ENCODE measurements around the gene AFG1L. TPM values are rescaled to one million over a fixed set of nuclear protein-coding genes. Genes with fewer than 3 reads are reported as not detected.

AFG1L gene
- total RNA-seq, 2 donors from 2014 or later: 2.9 to 4.1 TPM

GRCh38 chr6:108565091-108565766, 270.4 kb downstream of the AFG1L start:
- TF ChIP-seq CTCF (IDR thresholded peaks at IDR 0.05): no peak
- Histone ChIP-seq H3K27me3 (no peaks in the 10 kb centered on the region), H3K4me1 (peaks cover 0 to 69% of the 10 kb centered on the region in 2 donors), H3K36me3 (peaks cover 43% of the 10 kb centered on the region), H3K4me3 (peak overlapping the region in 1 of 2 donors; percentile 85), H3K27ac (peak overlapping the region; percentile 99 to 100), H3K9me3 (no peaks in the 10 kb centered on the region)
- DNase-seq (ENCODE audit: low spot score): no peak

- peak in 1 of 2 donors; percentile 33 for TF ChIP-seq CTCF (IDR thresholded peaks at IDR 0.05)
- H3K27ac ChIP-seq: peak overlapping the region; percentile 99 to 100
- peak overlapping the region in 1 of 2 donors; percentile 85 for H3K4me3 ChIP-seq
- peak; percentile 79 for DNase-seq (ENCODE audit: low spot score)
- H3K27me3 ChIP-seq: no peaks in the 10 kb centered on the region
- peaks cover 0 to 76% of the 10 kb centered on the region in 2 donors for H3K4me1 ChIP-seq
- no peaks in the 10 kb centered on the region for H3K9me3 ChIP-seq
- peaks cover 50% of the 10 kb centered on the region for H3K36me3 ChIP-seq
Measured at GRCh38 chr6:108565893-108566292, 271.0 kb downstream of the AFG1L start.

- H3K4me3 ChIP-seq: peak overlapping the region in 1 of 2 donors; percentile 3
- peak overlapping the region; percentile 99 to 100 for H3K27ac ChIP-seq
- no peaks in the 10 kb centered on the region for H3K9me3 ChIP-seq
- H3K36me3 ChIP-seq: peaks cover 55% of the 10 kb centered on the region
- TF ChIP-seq CTCF (IDR thresholded peaks at IDR 0.05): no peak
- DNase-seq (ENCODE audit: low spot score): no peak
- no peaks in the 10 kb centered on the region for H3K27me3 ChIP-seq
- peaks cover 0 to 81% of the 10 kb centered on the region in 2 donors for H3K4me1 ChIP-seq
Measured at GRCh38 chr6:108566406-108566805, 271.6 kb downstream of the AFG1L start.

GRCh38 chr6:108568101-108568500, 273.2 kb downstream of the AFG1L start:
- Histone ChIP-seq H3K4me3 (no peak overlapping the region), H3K27ac (peak overlapping the region; percentile 30 to 100), H3K4me1 (peaks cover 0 to 80% of the 10 kb centered on the region in 2 donors)

GRCh38 chr6:108568551-108569305, 273.9 kb downstream of the AFG1L start:
- H3K27me3 ChIP-seq: no peaks in the 10 kb centered on the region
- no peaks in the 10 kb centered on the region for H3K9me3 ChIP-seq
- peaks cover 59% of the 10 kb centered on the region for H3K36me3 ChIP-seq
- peak overlapping the region in 1 of 2 donors; percentile 30 for H3K27ac ChIP-seq
- H3K4me1 ChIP-seq: peaks cover 0 to 80% of the 10 kb centered on the region in 2 donors
- DNase-seq (ENCODE audit: low spot score): no peak
- H3K4me3 ChIP-seq: no peak overlapping the region
- TF ChIP-seq CTCF (IDR thresholded peaks at IDR 0.05): no peak

More at GRCh38 chr6:108568101-108568500, 273.2 kb downstream of the AFG1L start:
- DNase-seq (ENCODE audit: low spot score): no peak
- no peaks in the 10 kb centered on the region for H3K9me3 ChIP-seq
- H3K27me3 ChIP-seq: no peaks in the 10 kb centered on the region
- no peak for TF ChIP-seq CTCF (IDR thresholded peaks at IDR 0.05)
- peaks cover 59% of the 10 kb centered on the region for H3K36me3 ChIP-seq
